PC-9 (cell line): ENCODE data around the gene PTGDR2.

Experiments
- CTCF ChIP-seq: fragments of 200-600 bp; sonication (generic); conservative IDR thresholded peaks from 2 replicates; pipeline ENCODE4 v1.6.1; 2017; ENCODE audit warnings: mixed run types, antibody characterized with exemption, mild to moderate bottlenecking, moderate library complexity
- EZH2 ChIP-seq: fragments of 200-600 bp; sonication (generic); IDR thresholded peaks from 2 replicates; pipeline ENCODE4 v1.8.0; 2017; ENCODE audit warnings: antibody characterized with exemption, low read depth

GRCh38 chr11:60852117-60852981 is 3.4 kb downstream of the PTGDR2 start:
- no peak for TF ChIP-seq CTCF
- TF ChIP-seq EZH2 = no peak
